ENCODE data around the gene DHX35. TPM values are rescaled to one million over a fixed set of nuclear protein-coding genes. Genes with fewer than 3 reads are reported as not detected.

DHX35 gene
- total RNA-seq, 1 experiment from 2014 or later: 12.1 TPM

Small RNAs within 50 kb of the gene (small RNA-seq; reads per million reads assigned to genes)
- gene AL023803.1: 0 reads per million in 2 experiments

Other genes with a start within 250 kb of the DHX35 start
- not detected in 2 replicates for gene SLC32A1, start 237.9 kb upstream of the DHX35 start, total RNA-seq (2014; rRNA removed; shearing (Covaris generic))
- 6.9 and 8.8 TPM in 2 replicates for gene ACTR5, start 213.9 kb upstream of the DHX35 start, total RNA-seq (2014; rRNA removed; shearing (Covaris generic))
- 0.02 TPM in 1 of 2 replicates, not detected in the other for gene PPP1R16B, start 156.6 kb upstream of the DHX35 start, total RNA-seq (2014; rRNA removed; shearing (Covaris generic))
- 28.6 and 29.1 TPM in 2 replicates for gene FAM83D, start 35.9 kb upstream of the DHX35 start, total RNA-seq (2014; rRNA removed; shearing (Covaris generic))